ENCODE measurements around the gene BEND3.
"Not testable (repeated sequence)": the region's sequence is repeated elsewhere in the genome, so short reads cannot be mapped to it uniquely, and the experiment has no call there.

BEND3 gene

DNA sequence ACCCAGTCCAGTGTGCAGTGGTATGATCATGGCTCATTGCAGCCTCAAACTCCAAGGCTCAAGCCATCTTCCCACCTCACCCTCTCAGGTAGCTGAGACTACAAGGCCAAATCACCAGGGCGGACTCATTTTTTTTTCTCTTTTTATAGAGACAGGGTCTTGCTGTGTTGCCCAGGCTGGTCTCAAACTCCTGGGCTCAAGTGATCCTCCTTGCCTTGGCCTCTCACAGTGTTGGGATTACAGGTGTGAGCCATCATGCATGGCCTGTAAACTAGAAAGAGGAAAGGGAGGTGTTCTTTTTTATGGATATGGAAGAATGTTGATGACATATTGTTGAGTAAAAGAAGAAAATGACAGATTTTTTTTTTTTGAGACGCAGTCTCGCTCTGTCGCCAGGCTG, 5.1 kb upstream of the BEND3 start:
- DNase-seq, result no peak

DNA sequence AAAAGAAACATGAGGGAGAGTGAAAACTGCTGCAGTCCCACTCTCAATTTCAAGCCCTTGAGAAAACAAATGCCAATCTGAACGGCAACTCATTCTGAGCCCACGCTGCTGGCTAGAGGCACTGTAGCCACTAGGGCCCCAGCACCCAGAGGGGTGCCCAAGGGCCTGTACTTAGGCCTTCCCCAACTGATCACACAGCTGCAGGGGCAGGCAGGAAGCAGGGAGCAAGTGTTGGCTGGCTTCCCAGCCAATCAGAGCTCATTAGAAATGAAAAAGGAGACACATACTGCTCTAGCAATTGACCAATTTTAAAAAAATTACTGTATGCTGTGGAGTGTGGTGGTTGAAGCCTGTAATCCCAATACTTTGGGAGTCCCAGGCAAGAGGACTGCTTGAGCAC, 3.7 kb upstream of the BEND3 start:
- DNase-seq, result no peak

DNA sequence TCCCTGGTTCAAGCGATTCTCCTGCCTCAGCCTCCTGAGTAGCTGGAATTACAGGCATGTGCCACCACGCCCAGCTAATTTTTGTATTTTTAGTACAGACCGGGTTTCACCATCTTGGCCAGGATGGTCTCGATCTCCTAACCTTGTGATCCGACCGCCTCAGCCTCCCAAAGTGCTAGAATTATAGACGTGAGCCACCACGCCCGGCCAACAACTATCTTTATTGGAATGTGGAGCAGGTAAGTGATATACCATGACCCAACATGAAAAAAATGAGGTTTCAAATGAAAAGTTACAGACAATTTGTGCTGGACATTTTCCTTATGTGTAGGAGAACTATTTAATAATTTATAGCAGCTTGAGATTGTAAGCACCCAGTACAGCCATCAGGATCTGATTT, 3.2 kb upstream of the BEND3 start:
- not testable (repeated sequence) for DNase-seq

DNA sequence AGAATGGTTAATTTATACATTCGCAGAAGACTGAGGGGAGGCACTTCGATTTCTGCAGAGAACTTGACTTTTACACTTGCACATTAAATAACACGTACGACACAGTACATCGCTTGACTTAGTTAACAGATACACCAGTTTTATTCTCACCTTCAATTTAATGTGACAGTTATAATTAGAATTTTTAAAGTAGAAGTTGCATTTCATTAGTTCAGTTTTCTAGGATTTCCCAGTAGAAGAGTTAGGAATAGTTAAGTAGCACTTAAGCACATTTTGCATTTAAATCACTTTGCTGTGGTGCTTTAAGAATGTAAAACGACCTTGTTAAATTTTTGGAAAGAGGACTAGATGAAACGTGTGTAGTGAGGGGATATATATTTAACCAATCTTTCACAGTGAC, 1.6 kb upstream of the BEND3 start:
- no peak for DNase-seq

- DNase-seq, result peak; percentile 25
Observed at GRCh38 chr6:107116328-107116892, 1.1 kb upstream of the BEND3 start.

GRCh38 chr6:107115695-107116327, 496 bp upstream of the BEND3 start:
- peak; percentile 31 for DNase-seq

GRCh38 chr6:107114213-107114925, 946 bp downstream of the BEND3 start:
- peak; percentile 56 for DNase-seq

GRCh38 chr6:107110200-107110599, 5.1 kb downstream of the BEND3 start:
- DNase-seq, result no peak

DNA sequence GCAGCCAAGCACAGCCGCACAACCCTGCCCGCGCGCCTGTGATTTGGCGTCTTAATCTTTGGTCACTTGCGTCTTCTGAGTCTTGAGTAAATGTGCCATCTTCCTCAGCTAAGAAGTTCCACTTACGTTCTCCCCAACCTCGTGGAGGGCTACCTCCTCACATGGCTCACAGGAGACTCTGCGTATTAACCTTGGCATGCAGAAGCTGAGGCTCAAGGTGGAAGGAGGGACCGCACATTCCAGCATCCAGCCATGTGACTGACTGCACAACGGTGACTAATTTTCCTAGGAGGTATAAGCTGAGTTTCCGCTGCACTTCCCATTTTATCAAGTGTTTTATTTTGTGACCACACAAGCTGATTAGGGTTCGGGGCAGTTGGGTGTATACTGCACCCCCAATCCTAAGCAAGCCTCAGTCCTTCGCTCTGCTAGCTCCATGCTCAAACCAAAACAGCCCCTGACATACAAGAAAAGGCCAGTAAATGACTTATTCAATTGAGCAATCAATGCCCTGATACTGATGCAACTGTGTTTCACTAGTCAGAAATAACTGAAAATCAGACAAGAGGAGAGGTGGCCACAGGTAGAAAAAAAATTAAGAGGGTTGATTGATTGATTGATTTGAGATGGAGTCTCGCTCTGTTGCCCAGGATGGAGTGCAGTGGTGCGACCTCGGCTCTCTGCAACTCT, 7.0 kb downstream of the BEND3 start:
- DNase-seq, result no peak

DNA sequence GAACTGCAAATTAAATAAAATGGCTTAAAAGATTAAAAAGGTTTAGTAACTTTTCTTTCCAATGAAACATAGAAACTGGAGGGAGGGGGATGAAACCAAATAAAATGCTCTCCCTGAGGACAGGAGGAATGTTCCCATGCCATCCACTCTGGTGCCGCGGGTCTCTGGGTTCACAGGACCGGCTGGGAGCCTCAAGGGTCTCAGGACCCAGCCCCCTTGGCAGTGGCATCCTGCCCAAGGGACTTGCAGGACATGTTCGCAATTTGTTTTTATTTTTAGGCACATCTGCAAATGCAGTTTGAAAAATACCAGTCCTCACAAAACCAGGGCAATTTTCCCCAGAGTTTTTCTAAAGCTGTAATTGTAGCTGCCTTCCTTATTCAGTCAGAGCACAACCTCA, 7.5 kb downstream of the BEND3 start:
- no peak for DNase-seq

GRCh38 chr6:107106165-107106564, 9.2 kb downstream of the BEND3 start:
- no peak for DNase-seq

GRCh38 chr6:107105511-107106116, 9.7 kb downstream of the BEND3 start:
- DNase-seq, result no peak

DNA sequence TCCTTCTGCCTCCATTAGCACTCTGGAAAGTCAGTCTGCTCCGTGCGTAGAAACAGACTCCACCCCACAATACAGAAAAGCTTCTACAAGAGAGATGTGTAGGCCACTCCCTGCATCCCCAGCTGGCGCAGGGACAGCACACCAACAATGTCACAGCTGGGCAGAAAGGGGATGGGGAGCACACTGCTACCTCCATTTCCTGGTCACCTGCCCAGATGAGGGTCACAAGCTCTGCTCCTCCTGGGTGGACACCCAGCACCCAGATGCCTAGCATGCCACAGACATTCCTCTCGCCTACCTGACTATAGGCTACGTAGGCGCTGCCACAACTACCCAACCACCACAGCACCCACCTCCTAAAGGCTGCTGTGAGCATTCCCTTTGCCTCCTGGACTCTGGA, 12.2 kb downstream of the BEND3 start:
- DNase-seq, result no peak

- no peak for DNase-seq
Observed at GRCh38 chr6:107102414-107102805, 12.9 kb downstream of the BEND3 start.

DNA sequence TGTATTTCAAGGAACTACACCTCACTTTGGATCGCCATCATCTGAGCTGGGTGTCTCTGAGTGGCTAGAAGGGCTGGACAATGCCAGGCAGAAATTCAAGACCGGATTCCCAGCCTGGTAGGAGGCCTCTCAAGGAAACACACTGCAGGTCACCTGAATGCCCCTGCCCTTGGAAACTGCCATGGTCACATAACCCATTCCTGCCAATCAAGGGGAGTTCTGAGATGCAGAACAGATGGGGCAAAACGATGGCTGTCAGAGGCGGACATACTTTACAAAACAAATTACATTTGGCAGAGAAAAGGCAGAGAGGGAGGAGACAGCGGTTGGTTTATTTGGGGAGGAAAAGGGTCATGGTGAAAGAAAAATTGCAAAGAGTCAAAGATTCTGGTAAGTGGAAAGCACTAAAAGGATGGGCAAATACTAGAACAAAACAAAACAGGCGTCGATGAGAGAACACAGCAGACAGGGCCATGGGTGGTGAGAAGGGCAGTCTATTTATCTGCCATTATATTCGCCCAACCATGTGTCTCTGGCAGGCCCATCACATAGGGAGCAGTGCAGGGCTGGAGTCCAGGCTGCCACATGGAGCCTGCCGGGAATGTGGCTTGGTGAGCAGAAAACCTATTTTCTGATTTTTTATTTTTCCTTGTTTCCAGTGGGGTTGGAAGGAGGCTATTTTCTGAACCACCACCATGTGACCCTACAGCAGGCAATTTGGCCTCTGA, 13.5 kb downstream of the BEND3 start:
- peak; percentile 24 for DNase-seq

- no peak for DNase-seq
Observed at GRCh38 chr6:107101211-107101610, 14.1 kb downstream of the BEND3 start.

DNA sequence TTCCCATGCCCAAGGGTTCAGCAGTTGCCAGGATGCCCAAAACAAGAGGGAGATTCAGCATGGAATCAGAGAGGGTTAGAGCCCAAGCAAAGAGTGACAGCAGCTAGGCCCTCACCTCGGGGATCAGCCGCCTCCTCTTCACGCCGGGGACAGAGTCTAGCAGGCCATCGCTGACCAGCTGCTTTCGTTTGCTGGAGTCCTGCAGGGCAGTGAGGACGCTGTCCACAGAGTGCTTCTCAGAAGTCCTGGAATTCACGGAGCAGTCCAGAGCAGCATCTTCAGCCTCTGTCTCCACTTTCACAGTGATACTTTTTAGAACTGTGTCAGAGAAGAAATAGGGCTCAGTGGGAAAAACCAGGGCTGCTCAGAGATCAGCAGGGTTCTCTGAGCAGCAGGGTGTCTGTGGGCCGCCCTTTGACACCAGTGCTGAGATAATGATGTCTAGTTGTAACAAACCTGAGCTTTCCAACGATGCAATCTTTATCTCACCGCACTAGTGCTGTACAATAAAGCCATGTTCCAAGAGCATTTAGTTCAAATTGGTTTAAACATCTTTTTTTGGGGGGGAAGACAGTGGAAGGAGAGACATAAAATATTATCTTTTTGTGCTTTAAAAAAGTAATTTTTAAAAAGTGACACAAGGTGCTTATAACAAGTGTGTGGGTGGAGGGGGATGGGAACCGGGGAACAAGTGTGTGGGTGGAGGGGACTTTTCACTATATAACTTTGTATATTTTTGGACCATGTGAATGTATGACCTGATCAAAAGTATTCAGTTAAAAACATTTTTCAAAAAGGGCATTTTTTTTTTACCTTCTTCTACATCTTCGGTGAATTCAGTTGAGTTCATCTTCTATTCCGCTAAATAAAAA, 16.6 kb downstream of the BEND3 start:
- DNase-seq, result no peak

GRCh38 chr6:107084459-107084858, 30.9 kb downstream of the BEND3 start:
- DNase-seq, result not testable (repeated sequence)

GRCh38 chr6:107083921-107084320, 31.4 kb downstream of the BEND3 start:
- no peak for DNase-seq

GRCh38 chr6:107083047-107083768, 32.1 kb downstream of the BEND3 start:
- no peak for DNase-seq

- DNase-seq, result no peak
Observed at GRCh38 chr6:107082045-107082444, 33.3 kb downstream of the BEND3 start.
